Vagina (tissue), 2 donors: ENCODE data around the gene SIRT7. TPM values are rescaled to one million over a fixed set of nuclear protein-coding genes. Genes with fewer than 3 reads are reported as not detected.

ENCODE experiments used
- DNase-seq, 2 donors: peaks; one replicate each; pipeline ENCODE4 v3.0.0-alpha.2; 2017; ENCODE audit errors: extremely low spot score in 2 of 2
- H3K27ac ChIP-seq: fragments of 200-600 bp; sonication (generic); one replicate; pipeline ENCODE4 v1.5.1; 2019
- H3K27me3 ChIP-seq: fragments of 200-600 bp; sonication (generic); one replicate; pipeline ENCODE4 v1.5.1; 2019
- H3K36me3 ChIP-seq, 2 donors: fragments of 200-600 bp; sonication (generic); one replicate each; pipeline ENCODE4 v1.5.1; 2017 to 2019
- H3K4me1 ChIP-seq: fragments of 200-600 bp; sonication (generic); one replicate; pipeline ENCODE4 v1.5.1; 2019
- H3K4me3 ChIP-seq, 2 donors: fragments of 200-600 bp; sonication (generic); 1 replicate in 1 of 2; 2 replicates in 1 of 2; pipeline ENCODE4 v1.5.1; 2016 to 2019
- H3K9me3 ChIP-seq: fragments of 200-600 bp; sonication (generic); one replicate; pipeline ENCODE4 v1.5.1; 2019
- CTCF ChIP-seq, 3 experiments: fragments of 450-650 bp in 2 of 3; fragments of 200-600 bp in 1 of 3; sonication (generic) in 1 of 3; IDR thresholded peaks; one replicate each; pipeline ENCODE4 v1.5.1; 2017 to 2019; ENCODE audit warnings: antibody characterized with exemption in 3 of 3, mild to moderate bottlenecking in 2 of 3, moderate library complexity in 2 of 3
- POLR2A ChIP-seq, 2 donors: fragments of 450-650 bp; IDR thresholded peaks; one replicate each; pipeline ENCODE4 v1.6.1; 2017; ENCODE audit warnings: antibody characterized with exemption in 2 of 2, mild to moderate bottlenecking in 2 of 2, moderate library complexity in 2 of 2
- POLR2AphosphoS5 ChIP-seq, 2 donors: sonication (generic); formaldehyde crosslinking; IDR thresholded peaks; one replicate each; pipeline ENCODE4 v1.9.0; 2017; ENCODE audit warnings: antibody characterized with exemption in 2 of 2, mild to moderate bottlenecking in 2 of 2, low read depth in 1 of 2; ENCODE audit not compliant: insufficient read depth in 1 of 2
- intact Hi-C: fragments of 100-400 bp; cut with DNase I; formaldehyde crosslinking; loops from one replicate; pipeline ENCODE4 v1.15.1; 2023
- total RNA-seq: library from RNA; depleted of rRNA; stranded (reverse); fragments of >200 nt; gene quantifications from one replicate; pipeline ENCODE4 v1.2.3, GENCODE V29; 2016

SIRT7 gene
- total RNA-seq, 1 donor from 2014 or later = 47.9 TPM

- TF ChIP-seq POLR2AphosphoS5 (IDR thresholded peaks at IDR 0.05; ENCODE audit: insufficient read depth in 1 of 2, low read depth in 1 of 2) = no peak
- TF ChIP-seq CTCF (IDR thresholded peaks at IDR 0.05) = no peak
- TF ChIP-seq POLR2A (IDR thresholded peaks at IDR 0.05) = no peak
- peak overlapping the region; percentile 18 for H3K27ac ChIP-seq
- H3K27me3 ChIP-seq = no peaks in the 10 kb centered on the region
- no peak for DNase-seq
- intact Hi-C loops = no loop called here
- H3K4me3 ChIP-seq = peak overlapping the region; percentile 28 to 42
- H3K9me3 ChIP-seq = no peaks in the 10 kb centered on the region
- H3K36me3 ChIP-seq = peaks cover 0 to 6% of the 10 kb centered on the region in 2 donors
- H3K4me1 ChIP-seq = peaks cover 50% of the 10 kb centered on the region
Measured at GRCh38 chr17:81923302-81924260, 5.6 kb upstream of the SIRT7 start.

GRCh38 chr17:81922566-81923301 lies 4.8 kb upstream of the SIRT7 start:
- Histone ChIP-seq H3K36me3 (peaks cover 0 to 6% of the 10 kb centered on the region in 2 donors), H3K27ac (peak overlapping the region; percentile 18), H3K27me3 (no peaks in the 10 kb centered on the region), H3K4me1 (peaks cover 47% of the 10 kb centered on the region), H3K4me3 (peak overlapping the region; percentile 28 to 42), H3K9me3 (no peaks in the 10 kb centered on the region)
- no peak for DNase-seq
- intact Hi-C loops = no loop called here
- TF ChIP-seq CTCF (IDR thresholded peaks at IDR 0.05) (no peak), POLR2A (IDR thresholded peaks at IDR 0.05) (no peak), POLR2AphosphoS5 (IDR thresholded peaks at IDR 0.05; ENCODE audit: insufficient read depth in 1 of 2, low read depth in 1 of 2) (no peak)

GRCh38 chr17:81921996-81922565 lies 4.1 kb upstream of the SIRT7 start:
- H3K36me3 ChIP-seq = peaks cover 0 to 6% of the 10 kb centered on the region in 2 donors
- H3K4me3 ChIP-seq = no peak overlapping the region
- DNase-seq = no peak
- intact Hi-C loops = no loop called here
- no peak for TF ChIP-seq CTCF (IDR thresholded peaks at IDR 0.05)
- no peak for TF ChIP-seq POLR2A (IDR thresholded peaks at IDR 0.05)
- TF ChIP-seq POLR2AphosphoS5 (IDR thresholded peaks at IDR 0.05; ENCODE audit: insufficient read depth in 1 of 2, low read depth in 1 of 2) = no peak
- no peak overlapping the region for H3K27ac ChIP-seq
- H3K9me3 ChIP-seq = no peaks in the 10 kb centered on the region
- H3K27me3 ChIP-seq = no peaks in the 10 kb centered on the region
- peaks cover 52% of the 10 kb centered on the region for H3K4me1 ChIP-seq

GRCh38 chr17:81921537-81921862 lies 3.5 kb upstream of the SIRT7 start:
- intact Hi-C loops = no loop called here
- TF ChIP-seq POLR2AphosphoS5 (IDR thresholded peaks at IDR 0.05; ENCODE audit: insufficient read depth in 1 of 2, low read depth in 1 of 2) (no peak), POLR2A (IDR thresholded peaks at IDR 0.05) (no peak), CTCF (IDR thresholded peaks at IDR 0.05) (no peak)
- no peak for DNase-seq
- peaks cover 57% of the 10 kb centered on the region for H3K4me1 ChIP-seq
- H3K9me3 ChIP-seq = no peaks in the 10 kb centered on the region
- H3K36me3 ChIP-seq = peaks cover 0 to 6% of the 10 kb centered on the region in 2 donors
- no peaks in the 10 kb centered on the region for H3K27me3 ChIP-seq
- no peak overlapping the region for H3K27ac ChIP-seq
- H3K4me3 ChIP-seq = no peak overlapping the region
